22Rv1 (cell line): ENCODE results near the gene CHST1.

ENCODE experiments used
- ZFX ChIP-seq: fragments of 450-650 bp; IDR thresholded peaks from 2 replicates; pipeline ENCODE4 v1.6.1; 2017; ENCODE audit warnings: antibody characterized with exemption, borderline replicate concordance
- TF ChIP-seq, protein P1 (sequence below): fragments of 450-650 bp; IDR thresholded peaks from 2 replicates; pipeline ENCODE4 v1.5.1; 2017; ENCODE audit warnings: mild to moderate bottlenecking

DNA sequence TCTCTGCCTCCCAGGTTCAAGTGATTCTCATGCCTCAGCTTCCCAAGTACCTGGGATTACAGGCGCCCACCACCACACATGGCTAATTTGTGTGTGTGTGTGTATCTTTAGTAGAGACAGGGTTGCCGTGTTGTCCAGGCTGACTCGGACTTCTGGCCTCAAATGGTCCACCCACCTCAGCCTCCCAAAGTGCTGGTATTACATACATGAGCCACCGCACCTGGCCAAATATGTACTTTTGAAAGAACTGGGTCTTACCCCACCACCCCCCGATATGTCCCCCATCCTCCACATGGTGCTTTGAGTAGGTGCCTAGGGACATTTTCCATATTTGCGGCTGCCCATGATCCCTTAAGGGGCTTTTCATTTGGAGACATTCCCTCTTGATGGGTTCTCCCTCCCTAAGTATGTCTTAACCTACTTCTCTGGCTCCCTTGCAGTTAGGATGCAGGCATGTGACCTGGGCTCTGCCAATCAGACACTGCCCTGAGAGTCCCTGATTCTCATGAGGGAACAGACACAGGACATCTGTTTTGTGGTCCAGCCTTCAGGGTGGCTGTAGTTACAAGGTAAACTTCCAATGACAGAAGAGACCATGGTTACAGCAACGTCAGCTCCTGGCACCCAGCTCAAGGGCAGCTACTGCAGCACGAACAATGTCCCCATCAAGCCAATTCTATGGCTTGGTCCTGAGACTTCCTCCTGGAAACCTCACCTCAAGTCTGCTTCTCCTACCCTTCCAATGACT lies 48.4 kb downstream of the CHST1 start:
- TF ChIP-seq, protein P1, sequence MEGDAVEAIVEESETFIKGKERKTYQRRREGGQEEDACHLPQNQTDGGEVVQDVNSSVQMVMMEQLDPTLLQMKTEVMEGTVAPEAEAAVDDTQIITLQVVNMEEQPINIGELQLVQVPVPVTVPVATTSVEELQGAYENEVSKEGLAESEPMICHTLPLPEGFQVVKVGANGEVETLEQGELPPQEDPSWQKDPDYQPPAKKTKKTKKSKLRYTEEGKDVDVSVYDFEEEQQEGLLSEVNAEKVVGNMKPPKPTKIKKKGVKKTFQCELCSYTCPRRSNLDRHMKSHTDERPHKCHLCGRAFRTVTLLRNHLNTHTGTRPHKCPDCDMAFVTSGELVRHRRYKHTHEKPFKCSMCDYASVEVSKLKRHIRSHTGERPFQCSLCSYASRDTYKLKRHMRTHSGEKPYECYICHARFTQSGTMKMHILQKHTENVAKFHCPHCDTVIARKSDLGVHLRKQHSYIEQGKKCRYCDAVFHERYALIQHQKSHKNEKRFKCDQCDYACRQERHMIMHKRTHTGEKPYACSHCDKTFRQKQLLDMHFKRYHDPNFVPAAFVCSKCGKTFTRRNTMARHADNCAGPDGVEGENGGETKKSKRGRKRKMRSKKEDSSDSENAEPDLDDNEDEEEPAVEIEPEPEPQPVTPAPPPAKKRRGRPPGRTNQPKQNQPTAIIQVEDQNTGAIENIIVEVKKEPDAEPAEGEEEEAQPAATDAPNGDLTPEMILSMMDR, result no peak
- no peak for TF ChIP-seq ZFX
